ENCODE results near the gene FAM136A. TPM values are rescaled to one million over a fixed set of nuclear protein-coding genes. Genes with fewer than 3 reads are reported as not detected.

The FAM136A gene
- total RNA-seq, 1 donor from 2014 or later = 2.0 TPM

- H3K9me3 ChIP-seq = no peaks in the 10 kb centered on the region
- no peak for DNase-seq (ENCODE audit: low spot score in 2 of 2)
- no peaks in the 10 kb centered on the region for H3K4me1 ChIP-seq
- H3K36me3 ChIP-seq = no peaks in the 10 kb centered on the region
- no peak for TF ChIP-seq CTCF (IDR thresholded peaks at IDR 0.05)
- no peaks in the 10 kb centered on the region for H3K27me3 ChIP-seq
- H3K4me3 ChIP-seq = no peak overlapping the region
- H3K27ac ChIP-seq = no peak overlapping the region
- intact Hi-C loops (cut with DNase I) = no loop called here
Measured at GRCh38 chr2:70328921-70329561, 27.2 kb upstream of the FAM136A start.

- Histone ChIP-seq H3K36me3 (no peaks in the 10 kb centered on the region), H3K4me1 (no peaks in the 10 kb centered on the region), H3K4me3 (no peak overlapping the region), H3K9me3 (no peaks in the 10 kb centered on the region), H3K27me3 (no peaks in the 10 kb centered on the region), H3K27ac (no peak overlapping the region)
- DNase-seq (ENCODE audit: low spot score in 2 of 2) = no peak
- no peak for TF ChIP-seq CTCF (IDR thresholded peaks at IDR 0.05)
- intact Hi-C loops (cut with DNase I) = no loop called here
Measured at GRCh38 chr2:70325875-70326274, 24.0 kb upstream of the FAM136A start.

- TF ChIP-seq CTCF (IDR thresholded peaks at IDR 0.05) = no peak
- H3K9me3 ChIP-seq = no peaks in the 10 kb centered on the region
- no peak for DNase-seq (ENCODE audit: low spot score in 2 of 2)
- intact Hi-C loops (cut with DNase I) = no loop called here
- no peak overlapping the region for H3K4me3 ChIP-seq
- no peaks in the 10 kb centered on the region for H3K4me1 ChIP-seq
- no peak overlapping the region for H3K27ac ChIP-seq
- H3K36me3 ChIP-seq = no peaks in the 10 kb centered on the region
- no peaks in the 10 kb centered on the region for H3K27me3 ChIP-seq
Measured at GRCh38 chr2:70322518-70322917, 20.7 kb upstream of the FAM136A start.

GRCh38 chr2:70321370-70321769, 19.5 kb upstream of the FAM136A start:
- no peaks in the 10 kb centered on the region for H3K9me3 ChIP-seq
- no peak for TF ChIP-seq CTCF (IDR thresholded peaks at IDR 0.05)
- H3K4me3 ChIP-seq = no peak overlapping the region
- no peak overlapping the region for H3K27ac ChIP-seq
- no peaks in the 10 kb centered on the region for H3K27me3 ChIP-seq
- intact Hi-C loops (cut with DNase I) = no loop called here
- no peaks in the 10 kb centered on the region for H3K36me3 ChIP-seq
- no peak for DNase-seq (ENCODE audit: low spot score in 2 of 2)
- no peaks in the 10 kb centered on the region for H3K4me1 ChIP-seq

GRCh38 chr2:70314640-70315039, 12.8 kb upstream of the FAM136A start:
- TF ChIP-seq CTCF (IDR thresholded peaks at IDR 0.05) = no peak
- Histone ChIP-seq H3K27me3 (no peaks in the 10 kb centered on the region), H3K4me3 (no peak overlapping the region), H3K36me3 (no peaks in the 10 kb centered on the region), H3K27ac (no peak overlapping the region), H3K4me1 (no peaks in the 10 kb centered on the region), H3K9me3 (no peaks in the 10 kb centered on the region)
- intact Hi-C loops (cut with DNase I) = no loop called here
- no peak for DNase-seq (ENCODE audit: low spot score in 2 of 2)

- H3K27me3 ChIP-seq = no peaks in the 10 kb centered on the region
- H3K4me3 ChIP-seq = no peak overlapping the region
- no peak overlapping the region for H3K27ac ChIP-seq
- no peaks in the 10 kb centered on the region for H3K36me3 ChIP-seq
- intact Hi-C loops (cut with DNase I) = no loop called here
- H3K4me1 ChIP-seq = no peaks in the 10 kb centered on the region
- no peak for TF ChIP-seq CTCF (IDR thresholded peaks at IDR 0.05)
- no peaks in the 10 kb centered on the region for H3K9me3 ChIP-seq
- no peak for DNase-seq (ENCODE audit: low spot score in 2 of 2)
Measured at GRCh38 chr2:70312560-70312959, 10.7 kb upstream of the FAM136A start.
